Tibial nerve (tissue), 4 donors: ENCODE results near the gene MMP19.

ENCODE experiments used
- CTCF ChIP-seq, 5 experiments: fragments of 200-600 bp in 3 of 5; fragments of 450-650 bp in 2 of 5; sonication (generic) in 3 of 5; IDR thresholded peaks; one replicate each; pipeline ENCODE4 v1.5.1; 2016 to 2019; ENCODE audit warnings: antibody characterized with exemption in 5 of 5, mild to moderate bottlenecking in 3 of 5, moderate library complexity in 2 of 5
- EP300 ChIP-seq, 2 donors: sonication (generic); formaldehyde crosslinking; IDR thresholded peaks; one replicate each; pipeline ENCODE4 v1.6.1; 2017; ENCODE audit warnings: antibody characterized with exemption in 2 of 2, mild to moderate bottlenecking in 1 of 2
- POLR2A ChIP-seq, 2 donors: fragments of 450-650 bp; IDR thresholded peaks; one replicate each; pipeline ENCODE4 v1.6.1; 2017; ENCODE audit warnings: antibody characterized with exemption in 2 of 2, mild to moderate bottlenecking in 2 of 2, moderate library complexity in 2 of 2

GRCh38 chr12:55842681-55843429, at the start of gene MMP19:
- no peak for TF ChIP-seq CTCF (IDR thresholded peaks at IDR 0.05)
- no peak for TF ChIP-seq POLR2A (IDR thresholded peaks at IDR 0.05)
- TF ChIP-seq EP300 (IDR thresholded peaks at IDR 0.05) = peak in 1 of 2 donors; percentile 45
